GM23338 (cell line): ENCODE measurements around the gene TSSC4. TPM values are rescaled to one million over a fixed set of nuclear protein-coding genes. Genes with fewer than 3 reads are reported as not detected.

ENCODE experiments used
- ATAC-seq: fragments of 200-7000 bp; cut with Tn5 transposase; 3 replicates; pipeline ENCODE4 v1.9.1; 2020
- DNase-seq: peaks from one replicate; pipeline ENCODE4 v3.0.0-alpha.2; 2015; ENCODE audit warnings: low spot score
- H2AFZ ChIP-seq: fragments of 200-600 bp; sonication (generic); 2 replicates; pipeline ENCODE4 v1.8.0; 2016; ENCODE audit warnings: antibody characterized with exemption, mild to moderate bottlenecking, moderate library complexity
- H3F3A ChIP-seq: fragments of 200-600 bp; sonication (generic); replicated peaks from 2 replicates; pipeline ENCODE4 v1.8.0; 2017; ENCODE audit warnings: antibody characterized with exemption, mixed run types, low read depth
- H3K27ac ChIP-seq: fragments of 200-600 bp; sonication (generic); 2 replicates; pipeline ENCODE4 v1.6.1; 2016; ENCODE audit warnings: low read depth
- H3K27me3 ChIP-seq: fragments of 200-600 bp; sonication (generic); 2 replicates; pipeline ENCODE4 v1.8.0; 2016; ENCODE audit warnings: mild to moderate bottlenecking, mixed run types, moderate library complexity; ENCODE audit not compliant: insufficient read depth
- H3K36me3 ChIP-seq: fragments of 200-600 bp; sonication (generic); 2 replicates; pipeline ENCODE4 v1.8.0; 2016; ENCODE audit warnings: mild to moderate bottlenecking; ENCODE audit not compliant: insufficient read depth
- H3K4me1 ChIP-seq: fragments of 200-600 bp; sonication (generic); 2 replicates; pipeline ENCODE4 v1.8.0; 2016; ENCODE audit warnings: mild to moderate bottlenecking, moderate library complexity; ENCODE audit not compliant: insufficient read depth
- H3K4me2 ChIP-seq: fragments of 200-600 bp; sonication (generic); 2 replicates; pipeline ENCODE4 v1.7.1; 2017; ENCODE audit warnings: mixed run types
- H3K4me3 ChIP-seq: fragments of 200-600 bp; sonication (generic); 2 replicates; pipeline ENCODE4 v1.6.1; 2016; ENCODE audit warnings: mixed run types
- H3K79me2 ChIP-seq: fragments of 200-600 bp; sonication (generic); replicated peaks from 2 replicates; pipeline ENCODE4 v1.8.0; 2017; ENCODE audit warnings: mild to moderate bottlenecking; ENCODE audit not compliant: insufficient read depth
- H3K9me2 ChIP-seq: fragments of 200-600 bp; sonication (generic); 2 replicates; pipeline ENCODE4 v1.8.0; 2017; ENCODE audit not compliant: insufficient read depth
- H4K20me1 ChIP-seq: fragments of 200-600 bp; sonication (generic); replicated peaks from 2 replicates; pipeline ENCODE4 v1.8.0; 2017; ENCODE audit warnings: mild to moderate bottlenecking; ENCODE audit not compliant: insufficient read depth
- H3K27ac Mint-ChIP-seq: 2 replicates; pipeline ENCODE4 v1.8.0; 2020; ENCODE audit warnings: inconsistent platforms, mild to moderate bottlenecking, moderate library complexity, mixed read lengths
- H3K27me3 Mint-ChIP-seq: 3 replicates; pipeline ENCODE4 v1.8.0; 2022; ENCODE audit warnings: low read depth, mild to moderate bottlenecking, moderate library complexity, mixed read lengths, inconsistent platforms; ENCODE audit not compliant: insufficient read depth, poor library complexity
- H3K36me3 Mint-ChIP-seq: 3 replicates; pipeline ENCODE4 v1.8.0; 2021; ENCODE audit warnings: low read depth, mild to moderate bottlenecking, inconsistent platforms, moderate library complexity, mixed read lengths
- H3K4me1 Mint-ChIP-seq: 3 replicates; pipeline ENCODE4 v1.8.0; 2020; ENCODE audit warnings: mild to moderate bottlenecking, inconsistent platforms, mixed read lengths
- H3K4me3 Mint-ChIP-seq: 3 replicates; pipeline ENCODE4 v1.8.0; 2021; ENCODE audit warnings: moderate library complexity, mild to moderate bottlenecking, inconsistent platforms, mixed read lengths
- H3K9me3 Mint-ChIP-seq: 3 replicates; pipeline ENCODE4 v1.8.0; 2020; ENCODE audit warnings: moderate library complexity, mild to moderate bottlenecking, inconsistent platforms, mixed read lengths
- CREB1 ChIP-seq: fragments of 250-450 bp; sonication (Bioruptor Pico); IDR thresholded peaks from 2 replicates; pipeline ENCODE4 v1.5.0; 2020; ENCODE audit warnings: low read depth, mild to moderate bottlenecking, moderate library complexity
- EZH2phosphoT487 ChIP-seq: fragments of 200-600 bp; sonication (generic); IDR thresholded peaks from one replicate; pipeline ENCODE4 v1.8.1; 2018; ENCODE audit warnings: antibody characterized with exemption; ENCODE audit not compliant: unreplicated experiment
- NANOG ChIP-seq: IDR thresholded peaks from 2 replicates; pipeline ENCODE4 v1.6.1; 2016; ENCODE audit warnings: antibody characterized with exemption, borderline replicate concordance
- REST ChIP-seq: IDR thresholded peaks from one replicate; pipeline ENCODE4 v1.6.1; 2018; ENCODE audit warnings: antibody characterized with exemption; ENCODE audit not compliant: unreplicated experiment
- STAT1 ChIP-seq: IDR thresholded peaks from one replicate; pipeline ENCODE4 v1.6.1; 2016; ENCODE audit warnings: antibody characterized with exemption; ENCODE audit not compliant: unreplicated experiment
- ZNF114 ChIP-seq: fragments of 250-450 bp; sonication (Bioruptor Pico); IDR thresholded peaks from 2 replicates; pipeline ENCODE4 v1.5.0; 2020; ENCODE audit warnings: mild to moderate bottlenecking, moderate library complexity
- ZNF331 ChIP-seq: fragments of 250-450 bp; sonication (Bioruptor Pico); IDR thresholded peaks from 2 replicates; pipeline ENCODE4 v1.5.0; 2020; ENCODE audit warnings: low read depth, mild to moderate bottlenecking, moderate library complexity
- ZNF462 ChIP-seq: fragments of 250-450 bp; sonication (Bioruptor Pico); IDR thresholded peaks from 2 replicates; pipeline ENCODE4 v1.5.0; 2020; ENCODE audit warnings: mild to moderate bottlenecking, moderate library complexity
- polyA plus RNA-seq: library from polyadenylated mRNA; unstranded; fragments of >200 nt; fragmentation: Nextera tagmentation; extraction: Ambion mirVana; gene quantifications from 2 replicates; pipeline ENCODE4 v1.2.1, GENCODE V29; 2016
- total RNA-seq: library from RNA; depleted of rRNA; stranded (reverse); fragments of >200 nt; shearing (Covaris generic); gene quantifications from 2 replicates; pipeline ENCODE4 v1.2.3, GENCODE V29; 2014
- TF ChIP-seq, protein P1 (sequence below): IDR thresholded peaks from 2 replicates; pipeline ENCODE4 v1.6.1; 2016; ENCODE audit warnings: antibody characterized with exemption

Gene TSSC4
- total and polyA plus RNA-seq, 2 experiments from 2014 or later, result 27.5 to 44.3 TPM

DNA sequence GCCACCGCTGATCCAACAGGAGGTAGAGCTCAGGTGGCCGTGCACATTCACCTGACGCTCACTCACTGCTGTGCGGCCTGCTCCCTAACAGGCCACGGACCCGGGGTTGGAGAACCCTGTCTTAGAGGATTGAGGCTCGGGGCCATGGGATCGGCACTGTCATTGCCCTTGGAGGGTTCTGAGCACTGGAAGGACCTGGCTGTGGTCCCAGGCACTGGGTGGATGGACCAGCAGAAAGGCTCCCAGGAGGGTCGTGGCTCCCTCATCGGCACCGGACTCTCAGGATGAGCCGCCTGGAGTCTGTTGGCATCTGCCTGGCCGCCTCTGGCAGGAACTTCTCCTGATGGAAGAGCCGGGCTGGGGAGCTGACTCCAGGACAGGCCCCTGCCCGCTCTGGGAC is 50.8 kb downstream of the TSSC4 start:
- Histone ChIP-seq H3K4me1 (no peaks in the 10 kb centered on the region), H4K20me1 (no peaks in the 10 kb centered on the region), H3K4me3 (no peak overlapping the region), H3K4me2 (no peak overlapping the region), H3F3A (no peaks in the 10 kb centered on the region), H3K79me2 (no peaks in the 10 kb centered on the region), H3K9me2 (no peaks in the 10 kb centered on the region), H3K27ac (no peak overlapping the region), H3K27me3 (peaks cover 59% of the 10 kb centered on the region), H2AFZ (no peak overlapping the region), H3K36me3 (no peaks in the 10 kb centered on the region)
- no peaks in the 10 kb centered on the region for H3K9me3 Mint-ChIP-seq
- no peak for DNase-seq
- no peak overlapping the region for H3K4me3 Mint-ChIP-seq
- H3K27me3 Mint-ChIP-seq, result peaks cover 51% of the 10 kb centered on the region
- ATAC-seq, result no peak
- no peaks in the 10 kb centered on the region for H3K4me1 Mint-ChIP-seq
- TF ChIP-seq EZH2phosphoT487, result no peak
- no peak for TF ChIP-seq CREB1
- TF ChIP-seq, protein P1, sequence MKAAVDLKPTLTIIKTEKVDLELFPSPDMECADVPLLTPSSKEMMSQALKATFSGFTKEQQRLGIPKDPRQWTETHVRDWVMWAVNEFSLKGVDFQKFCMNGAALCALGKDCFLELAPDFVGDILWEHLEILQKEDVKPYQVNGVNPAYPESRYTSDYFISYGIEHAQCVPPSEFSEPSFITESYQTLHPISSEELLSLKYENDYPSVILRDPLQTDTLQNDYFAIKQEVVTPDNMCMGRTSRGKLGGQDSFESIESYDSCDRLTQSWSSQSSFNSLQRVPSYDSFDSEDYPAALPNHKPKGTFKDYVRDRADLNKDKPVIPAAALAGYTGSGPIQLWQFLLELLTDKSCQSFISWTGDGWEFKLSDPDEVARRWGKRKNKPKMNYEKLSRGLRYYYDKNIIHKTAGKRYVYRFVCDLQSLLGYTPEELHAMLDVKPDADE, result no peak
- no peaks in the 10 kb centered on the region; the same call in 2 of the 3 replicates for H3K36me3 Mint-ChIP-seq
- H3K27ac Mint-ChIP-seq, result no peak overlapping the region

DNA sequence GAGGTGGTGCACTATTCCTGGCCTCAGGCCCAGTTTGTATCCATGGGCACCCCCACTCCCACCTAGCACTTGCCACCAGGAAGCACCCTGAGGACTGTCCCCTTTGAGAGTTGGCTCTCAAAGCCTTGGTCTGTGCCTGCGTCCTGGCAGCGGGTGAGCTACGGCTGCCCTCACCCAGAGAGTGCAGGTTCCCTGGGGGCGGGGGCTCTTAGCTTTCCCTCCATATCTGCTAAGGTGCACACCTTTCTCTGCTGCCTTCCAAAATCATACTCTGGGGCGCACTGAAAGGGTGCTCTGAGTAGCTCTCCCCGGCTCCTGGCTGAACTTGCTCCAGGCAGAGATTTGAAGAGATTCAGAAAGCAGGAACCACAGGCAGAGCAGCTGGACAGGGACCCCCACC is 51.4 kb downstream of the TSSC4 start:
- H3K9me3 Mint-ChIP-seq, result no peaks in the 10 kb centered on the region
- no peak overlapping the region for H3K27ac ChIP-seq
- no peaks in the 10 kb centered on the region for H4K20me1 ChIP-seq
- no peak for ATAC-seq
- H2AFZ ChIP-seq, result no peak overlapping the region
- no peak overlapping the region for H3K4me3 Mint-ChIP-seq
- H3K36me3 Mint-ChIP-seq, result no peaks in the 10 kb centered on the region; the same call in 2 of the 3 replicates
- H3K9me2 ChIP-seq, result no peaks in the 10 kb centered on the region
- H3K36me3 ChIP-seq, result no peaks in the 10 kb centered on the region
- no peak overlapping the region for H3K27ac Mint-ChIP-seq
- H3K4me2 ChIP-seq, result no peak overlapping the region
- TF ChIP-seq NANOG (no peak), STAT1 (no peak), REST (no peak), ZNF331 (CRISPR knock-in tag) (no peak), ZNF462 (CRISPR knock-in tag) (no peak), ZNF114 (CRISPR knock-in tag) (no peak)
- no peak for DNase-seq
- H3K4me1 ChIP-seq, result no peaks in the 10 kb centered on the region
- no peak overlapping the region for H3K4me3 ChIP-seq
- peaks cover 46% of the 10 kb centered on the region for H3K27me3 Mint-ChIP-seq
- no peaks in the 10 kb centered on the region for H3K4me1 Mint-ChIP-seq
- H3K27me3 ChIP-seq, result peaks cover 53% of the 10 kb centered on the region
- H3K79me2 ChIP-seq, result no peaks in the 10 kb centered on the region
- H3F3A ChIP-seq, result no peaks in the 10 kb centered on the region
